B cell (primary cell): ENCODE data around the gene CSMD2. TPM values are rescaled to one million over a fixed set of nuclear protein-coding genes. Genes with fewer than 3 reads are reported as not detected.

Experiments used
- ATAC-seq: fragments of 200-7000 bp; cut with Tn5 transposase; one replicate; pipeline ENCODE4 v1.10.0; 2021; ENCODE audit warnings: low read depth, mild to moderate bottlenecking, moderate number of reproducible peaks, moderate library complexity
- CTCF ChIA-PET: fragments of 350-600 bp; sonication (Branson Sonifier 250); formaldehyde crosslinking; loops from one replicate; lab custom pipeline; 2021; ENCODE audit warnings: antibody characterized with exemption, inconsistent platforms; lab: Charles Lee
- POLR2A ChIA-PET: fragments of 350-600 bp; sonication (Branson Sonifier 250); formaldehyde crosslinking; loops from one replicate; lab custom pipeline; 2021; ENCODE audit warnings: antibody characterized with exemption; lab: Charles Lee
- DNase-seq: peaks from one replicate; pipeline ENCODE4 v3.0.0; 2013
- H2AFZ ChIP-seq: 2 replicates; pipeline ENCODE4 v1.6.1; 2012; ENCODE audit warnings: mild to moderate bottlenecking, low read depth, low read length; ENCODE audit not compliant: insufficient read depth, poor library complexity, severe bottlenecking
- H3K27ac ChIP-seq, 2 donors: 1 replicate in 1 of 2; 2 replicates in 1 of 2; pipeline ENCODE4 v1.5.1; 2012 to 2013; ENCODE audit warnings: low read length in 2 of 2, mild to moderate bottlenecking in 2 of 2, moderate library complexity in 1 of 2
- H3K27me3 ChIP-seq, 4 experiments: fragments of 200-600 bp in 1 of 4; sonication (generic) in 1 of 4; replicated peaks in 1 of 4; 1 replicate in 2 of 4; 2 replicates in 2 of 4; pipeline versions ENCODE4 v1.6.1 to v1.7.0; 2013 to 2016; ENCODE audit warnings: low read length in 3 of 4, mild to moderate bottlenecking in 2 of 4, mixed read lengths in 1 of 4, moderate library complexity in 1 of 4; ENCODE audit not compliant: insufficient read depth in 4 of 4, control insufficient read depth in 3 of 4; ENCODE audit errors: control extremely low read depth in 1 of 4
- H3K36me3 ChIP-seq, 2 experiments: replicated peaks in 1 of 2; 1 replicate in 1 of 2; 2 replicates in 1 of 2; pipeline versions ENCODE4 v1.6.1 to v1.7.1; 2013; ENCODE audit warnings: low read length in 1 of 2; ENCODE audit not compliant: insufficient read depth in 2 of 2, control insufficient read depth in 1 of 2; ENCODE audit errors: control extremely low read depth in 1 of 2, extremely low read depth in 1 of 2
- H3K4me1 ChIP-seq, 2 donors: fragments of 200-600 bp in 1 of 2; sonication (generic) in 1 of 2; 1 replicate in 1 of 2; 2 replicates in 1 of 2; pipeline versions ENCODE4 v1.5.1 to v1.6.1; 2013 to 2017; ENCODE audit warnings: low read length in 2 of 2; ENCODE audit not compliant: control insufficient read depth in 2 of 2, insufficient read depth in 2 of 2
- H3K4me2 ChIP-seq: replicated peaks from 2 replicates; pipeline ENCODE3; 2012; ENCODE audit warnings: mild to moderate bottlenecking, low read depth, low read length; ENCODE audit not compliant: poor library complexity, severe bottlenecking
- H3K4me3 ChIP-seq, 5 experiments: fragments of 200-600 bp in 1 of 5; sonication (generic) in 1 of 5; 1 replicate in 3 of 5; 2 replicates in 2 of 5; pipeline versions ENCODE4 v1.5.1 to v1.7.0; 2011 to 2016; ENCODE audit warnings: low read length in 4 of 5, mild to moderate bottlenecking in 4 of 5, low read depth in 2 of 5, control low read depth in 1 of 5, moderate library complexity in 1 of 5; ENCODE audit not compliant: insufficient read depth in 1 of 5; ENCODE audit errors: control extremely low read depth in 1 of 5, extremely low read depth in 1 of 5
- H3K79me2 ChIP-seq: fragments of 200-600 bp; sonication (generic); one replicate; pipeline ENCODE4 v1.6.0; 2016; ENCODE audit warnings: low read length; ENCODE audit not compliant: control insufficient read depth, insufficient read depth
- H3K9ac ChIP-seq: fragments of 200-600 bp; sonication (generic); 2 replicates; pipeline ENCODE4 v1.6.1; 2017; ENCODE audit warnings: mild to moderate bottlenecking, low read length, moderate library complexity
- H3K9me3 ChIP-seq, 3 donors: one replicate each; pipeline versions ENCODE4 v1.6.1 to v1.7.1; 2013; ENCODE audit warnings: low read length in 2 of 3; ENCODE audit not compliant: control insufficient read depth in 2 of 3, insufficient read depth in 1 of 3; ENCODE audit errors: control extremely low read depth in 1 of 3
- H4K20me1 ChIP-seq: 2 replicates; pipeline ENCODE4 v1.6.0; 2012; ENCODE audit warnings: mild to moderate bottlenecking, low read length; ENCODE audit not compliant: insufficient read depth, control insufficient read depth, poor library complexity, severe bottlenecking
- H3K27ac Mint-ChIP-seq: one replicate; pipeline ENCODE4 v1.8.0; 2021; ENCODE audit warnings: mixed read lengths
- H3K27me3 Mint-ChIP-seq: one replicate; pipeline ENCODE4 v1.8.0; 2021; ENCODE audit warnings: mixed read lengths
- H3K4me1 Mint-ChIP-seq: one replicate; pipeline ENCODE4 v1.8.0; 2021; ENCODE audit warnings: mixed read lengths
- H3K4me3 Mint-ChIP-seq: one replicate; pipeline ENCODE4 v1.8.0; 2021; ENCODE audit warnings: mixed read lengths
- H3K9me3 Mint-ChIP-seq: one replicate; pipeline ENCODE4 v1.8.0; 2022; ENCODE audit warnings: mixed read lengths; ENCODE audit not compliant: insufficient read depth
- EZH2 ChIP-seq: IDR thresholded peaks from 2 replicates; pipeline ENCODE4 v1.6.1; 2012; ENCODE audit warnings: borderline replicate concordance, low read depth, mild to moderate bottlenecking, moderate library complexity, low read length; ENCODE audit not compliant: insufficient read depth, poor library complexity, severe bottlenecking
- WGBS: methylation state at CpG from one replicate; pipeline ENCODE4 v1.1.5; 2013; ENCODE audit warnings: missing lambda C conversion rate; ENCODE audit not compliant: insufficient coverage; 5-methylcytosine and 5-hydroxymethylcytosine counted together
- intact Hi-C: fragments of 100-400 bp; cut with micrococcal nuclease; formaldehyde crosslinking; loops from one replicate; pipeline ENCODE4 v1.10.0; 2022
- polyA plus RNA-seq: library from polyadenylated mRNA; depleted of rRNA; stranded (reverse); fragments of >200 nt; gene quantifications from 2 replicates; pipeline ENCODE4 v1.2.3, GENCODE V29; 2012
- total RNA-seq, 2 donors: library from RNA; stranded (reverse); fragments of 120-200 nt in 1 of 2; gene quantifications; 1 replicate in 1 of 2; 2 replicates in 1 of 2; pipeline versions ENCODE4 v1.2.3 to v1.2.4, GENCODE V29; 2013 to 2022
- TF ChIP-seq, protein P1 (sequence below): fragments of 200-600 bp; IDR thresholded peaks from one replicate; pipeline ENCODE4 v1.8.0; 2022; ENCODE audit warnings: antibody characterized with exemption, mild to moderate bottlenecking

Gene CSMD2
- total and polyA plus RNA-seq, 2 donors (not counting 1 experiment from before 2014, with no cell fraction given) = not detected

DNA sequence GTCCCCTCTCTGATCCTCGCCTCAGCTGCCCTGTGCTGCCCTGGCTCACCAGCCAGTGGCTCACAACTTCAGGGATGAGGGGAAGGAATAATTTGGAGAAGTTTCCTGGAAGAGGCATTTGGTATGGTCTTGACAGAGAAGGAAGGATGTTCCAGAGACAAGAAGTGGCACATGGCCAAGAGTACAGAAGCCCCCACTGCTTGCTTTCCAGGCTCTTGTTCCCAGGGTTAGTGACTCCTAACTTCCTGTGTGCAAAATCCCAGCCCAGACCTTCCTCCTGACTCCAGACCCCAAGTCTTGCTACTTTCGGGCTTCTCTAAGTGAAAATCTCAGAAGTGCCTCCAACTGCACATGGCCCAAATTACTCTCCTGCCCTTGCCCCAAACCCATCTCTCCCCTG, 215.5 kb downstream of the CSMD2 start:
- Mint-ChIP-seq H3K27ac (no peak overlapping the region), H3K4me3 (no peak overlapping the region), H3K27me3 (peaks cover 10% of the 10 kb centered on the region), H3K9me3 (no peaks in the 10 kb centered on the region), H3K4me1 (no peaks in the 10 kb centered on the region)
- intact Hi-C loops = no loop called here
- Histone ChIP-seq H3K79me2 (no peaks in the 10 kb centered on the region), H4K20me1 (no peaks in the 10 kb centered on the region), H3K36me3 (no peaks in the 10 kb centered on the region), H3K27me3 (no peaks in the 10 kb centered on the region), H3K9ac (no peak overlapping the region), H3K27ac (no peak overlapping the region), H3K4me3 (no peak overlapping the region), H3K4me2 (no peak overlapping the region), H3K4me1 (no peaks in the 10 kb centered on the region), H2AFZ (no peak overlapping the region), H3K9me3 (peaks cover 0 to 3% (median 0%) of the 10 kb centered on the region in 3 donors)
- no peak for TF ChIP-seq EZH2
- TF ChIP-seq, protein P1, sequence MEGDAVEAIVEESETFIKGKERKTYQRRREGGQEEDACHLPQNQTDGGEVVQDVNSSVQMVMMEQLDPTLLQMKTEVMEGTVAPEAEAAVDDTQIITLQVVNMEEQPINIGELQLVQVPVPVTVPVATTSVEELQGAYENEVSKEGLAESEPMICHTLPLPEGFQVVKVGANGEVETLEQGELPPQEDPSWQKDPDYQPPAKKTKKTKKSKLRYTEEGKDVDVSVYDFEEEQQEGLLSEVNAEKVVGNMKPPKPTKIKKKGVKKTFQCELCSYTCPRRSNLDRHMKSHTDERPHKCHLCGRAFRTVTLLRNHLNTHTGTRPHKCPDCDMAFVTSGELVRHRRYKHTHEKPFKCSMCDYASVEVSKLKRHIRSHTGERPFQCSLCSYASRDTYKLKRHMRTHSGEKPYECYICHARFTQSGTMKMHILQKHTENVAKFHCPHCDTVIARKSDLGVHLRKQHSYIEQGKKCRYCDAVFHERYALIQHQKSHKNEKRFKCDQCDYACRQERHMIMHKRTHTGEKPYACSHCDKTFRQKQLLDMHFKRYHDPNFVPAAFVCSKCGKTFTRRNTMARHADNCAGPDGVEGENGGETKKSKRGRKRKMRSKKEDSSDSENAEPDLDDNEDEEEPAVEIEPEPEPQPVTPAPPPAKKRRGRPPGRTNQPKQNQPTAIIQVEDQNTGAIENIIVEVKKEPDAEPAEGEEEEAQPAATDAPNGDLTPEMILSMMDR = no peak
- DNase-seq = no peak
- WGBS = 79% methylated on average over 2 of the region's 2 CpGs
- ChIA-PET CTCF (no interaction called here), POLR2A (no interaction called here)
- no peak for ATAC-seq

DNA sequence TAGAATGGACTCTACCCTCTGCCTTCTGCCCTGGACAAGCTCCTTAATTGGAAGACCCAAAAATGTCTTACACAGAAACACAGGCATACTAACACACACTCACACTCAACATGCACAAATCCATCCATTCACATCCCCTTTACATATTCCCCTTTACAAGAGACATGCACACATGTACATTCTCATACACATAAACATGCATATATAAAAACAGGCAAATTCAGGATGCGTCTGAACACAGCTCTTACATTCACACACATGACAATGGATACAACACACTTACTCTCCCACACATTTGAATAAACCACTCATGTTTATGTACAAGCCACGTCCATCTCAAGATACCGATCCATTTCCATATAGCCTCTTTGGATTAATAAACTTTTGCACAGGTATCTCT, 216.7 kb downstream of the CSMD2 start:
- H3K79me2 ChIP-seq = no peaks in the 10 kb centered on the region
- H3K36me3 ChIP-seq = no peaks in the 10 kb centered on the region
- intact Hi-C loops = no loop called here
- no peak overlapping the region for H3K27ac ChIP-seq
- no peak overlapping the region for H3K9ac ChIP-seq
- no peak for DNase-seq
- ChIA-PET CTCF (no interaction called here), POLR2A (no interaction called here)
- no peak overlapping the region for H3K4me2 ChIP-seq
- WGBS = 94% methylated on average over 3 of the region's 3 CpGs
- no peak overlapping the region for H3K4me3 Mint-ChIP-seq
- TF ChIP-seq, protein P1 = no peak
- TF ChIP-seq EZH2 = no peak
- H2AFZ ChIP-seq = no peak overlapping the region
- H3K27me3 Mint-ChIP-seq = peaks cover 9% of the 10 kb centered on the region
- ATAC-seq = no peak
- no peaks in the 10 kb centered on the region for H4K20me1 ChIP-seq
- no peaks in the 10 kb centered on the region for H3K4me1 ChIP-seq
- no peaks in the 10 kb centered on the region for H3K9me3 Mint-ChIP-seq
- H3K4me3 ChIP-seq = no peak overlapping the region
- no peaks in the 10 kb centered on the region for H3K4me1 Mint-ChIP-seq
- H3K27me3 ChIP-seq = no peaks in the 10 kb centered on the region
- no peak overlapping the region for H3K27ac Mint-ChIP-seq
- H3K9me3 ChIP-seq = peaks cover 0 to 3% (median 0%) of the 10 kb centered on the region in 3 donors
